ENCODE results near the gene SUPT3H. TPM values are rescaled to one million over a fixed set of nuclear protein-coding genes. Genes with fewer than 3 reads are reported as not detected.

SUPT3H gene
- 10 to 100 TPM in 1 of 3 donors, 1 to 10 TPM in 2; 7.3 to 10.9 (median 9.9) TPM for total RNA-seq
- total RNA-seq (2013), result 9.9 TPM

DNA sequence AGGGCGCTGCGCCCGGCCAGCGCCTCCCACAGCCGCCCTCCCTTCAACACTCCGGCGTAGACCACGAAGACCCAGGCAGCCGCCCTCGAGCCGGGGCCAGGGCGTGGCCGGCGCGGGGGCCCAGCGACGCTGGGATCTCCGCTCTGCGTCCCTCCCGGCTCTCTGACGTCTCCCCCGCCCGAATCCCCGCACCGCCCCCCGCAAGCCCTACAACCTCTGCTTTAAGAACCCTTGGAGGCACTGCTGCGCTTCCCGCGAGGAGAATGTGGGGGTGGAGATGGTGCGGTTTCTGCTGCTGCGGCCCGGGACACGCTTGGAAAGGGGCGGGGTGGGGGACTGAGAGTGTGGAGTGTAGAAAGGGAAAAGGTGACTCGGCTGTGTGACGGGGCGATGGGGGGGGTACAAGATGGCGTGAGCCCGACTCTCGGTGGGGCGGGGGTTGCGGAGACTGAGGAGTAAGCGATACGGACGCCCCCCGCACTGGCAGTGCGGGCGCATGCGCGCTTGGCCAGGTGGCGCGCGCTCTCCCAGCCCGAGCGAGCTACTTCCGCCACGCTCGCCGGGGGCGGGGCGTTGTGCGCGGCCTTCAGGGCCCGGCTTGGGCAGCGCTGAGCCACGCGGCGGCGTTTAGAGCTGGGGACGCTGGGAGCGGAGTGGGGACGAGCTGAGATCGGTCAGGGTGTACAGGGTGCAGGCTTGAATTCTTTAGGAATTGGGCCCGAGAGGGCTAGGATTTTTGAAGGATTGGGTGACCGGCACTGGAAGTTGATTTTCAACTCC, at the start of gene SUPT3H:
TSS of gene SUPT3H (minus strand) at position 381 of the 780 bp plus-strand sequence.
- Mint-ChIP-seq H3K27me3 (ENCODE audit: low read depth in 2 of 2) (no peaks in the 10 kb centered on the region), H3K27ac (peak within 1 kb of the TSS; percentile 93 to 98), H3K4me1 (peaks cover 24% of the 10 kb centered on the region in 2 donors), H3K4me3 (peak within 1 kb of the TSS; percentile 96), H3K9me3 (no peaks in the 10 kb centered on the region), H3K36me3 (no peaks in the 10 kb centered on the region)
- H3K4me3 ChIP-seq (ENCODE audit: low read length), result peak within 1 kb of the TSS; percentile 93
- H3K27ac ChIP-seq (ENCODE audit: low read length), result peak within 1 kb of the TSS; percentile 99
- intact Hi-C loops (cut with micrococcal nuclease), result loop anchor here (2.0 kb wide), 1 partner anchor 45 kb away; no protein-coding TSS in a partner anchor
- TF ChIP-seq, protein P1, sequence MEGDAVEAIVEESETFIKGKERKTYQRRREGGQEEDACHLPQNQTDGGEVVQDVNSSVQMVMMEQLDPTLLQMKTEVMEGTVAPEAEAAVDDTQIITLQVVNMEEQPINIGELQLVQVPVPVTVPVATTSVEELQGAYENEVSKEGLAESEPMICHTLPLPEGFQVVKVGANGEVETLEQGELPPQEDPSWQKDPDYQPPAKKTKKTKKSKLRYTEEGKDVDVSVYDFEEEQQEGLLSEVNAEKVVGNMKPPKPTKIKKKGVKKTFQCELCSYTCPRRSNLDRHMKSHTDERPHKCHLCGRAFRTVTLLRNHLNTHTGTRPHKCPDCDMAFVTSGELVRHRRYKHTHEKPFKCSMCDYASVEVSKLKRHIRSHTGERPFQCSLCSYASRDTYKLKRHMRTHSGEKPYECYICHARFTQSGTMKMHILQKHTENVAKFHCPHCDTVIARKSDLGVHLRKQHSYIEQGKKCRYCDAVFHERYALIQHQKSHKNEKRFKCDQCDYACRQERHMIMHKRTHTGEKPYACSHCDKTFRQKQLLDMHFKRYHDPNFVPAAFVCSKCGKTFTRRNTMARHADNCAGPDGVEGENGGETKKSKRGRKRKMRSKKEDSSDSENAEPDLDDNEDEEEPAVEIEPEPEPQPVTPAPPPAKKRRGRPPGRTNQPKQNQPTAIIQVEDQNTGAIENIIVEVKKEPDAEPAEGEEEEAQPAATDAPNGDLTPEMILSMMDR (IDR thresholded peaks at IDR 0.05), result no peak
- H3K9me3 ChIP-seq (ENCODE audit: control insufficient read depth, insufficient read depth, low read length), result no peaks in the 10 kb centered on the region
- under 1% methylated on average over 74 of the region's 75 CpGs for WGBS (ENCODE audit: insufficient coverage)
- peak; percentile 82 to 94 (median 88) for ATAC-seq
- H3K27me3 ChIP-seq (ENCODE audit: control insufficient read depth, insufficient read depth, low read length), result no peaks in the 10 kb centered on the region
- H3K4me1 ChIP-seq (ENCODE audit: control insufficient read depth, insufficient read depth, low read length), result peaks cover 4% of the 10 kb centered on the region
- no peaks in the 10 kb centered on the region for H3K36me3 ChIP-seq (ENCODE audit: control insufficient read depth, insufficient read depth, low read length)
- DNase-seq, result peak; percentile 90 to 97

DNA sequence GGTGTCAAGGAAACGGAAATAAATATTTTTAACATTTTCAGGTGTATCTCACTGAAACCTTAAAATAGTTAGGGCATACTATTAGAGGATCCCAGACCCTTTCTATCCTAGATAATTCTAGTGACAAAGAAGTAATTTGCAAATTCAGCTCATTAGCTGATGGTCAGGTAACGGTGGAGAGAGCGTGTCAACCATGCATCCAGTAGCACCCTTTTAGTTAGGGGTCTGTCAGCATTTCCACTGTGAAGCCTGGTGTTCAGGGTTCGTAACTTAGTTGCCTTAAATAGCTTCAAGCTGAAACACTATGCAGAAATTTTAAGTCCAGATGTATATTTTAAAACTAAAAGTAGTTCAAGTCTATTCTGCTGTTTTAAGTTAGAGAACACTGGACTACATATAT, 48.5 kb upstream of the SUPT3H start:
- Mint-ChIP-seq H3K4me3 (no peak overlapping the region), H3K4me1 (peaks cover 7 to 42% of the 10 kb centered on the region in 2 donors), H3K9me3 (no peaks in the 10 kb centered on the region), H3K36me3 (no peaks in the 10 kb centered on the region), H3K27me3 (ENCODE audit: low read depth in 2 of 2) (peaks cover 12 to 23% of the 10 kb centered on the region in 2 donors), H3K27ac (no peak overlapping the region)
- H3K9me3 ChIP-seq (ENCODE audit: control insufficient read depth, insufficient read depth, low read length), result no peaks in the 10 kb centered on the region
- ATAC-seq (no peak), DNase-seq (no peak)
- no peaks in the 10 kb centered on the region for H3K36me3 ChIP-seq (ENCODE audit: control insufficient read depth, insufficient read depth, low read length)
- peak overlapping the region; percentile 26 for H3K27ac ChIP-seq (ENCODE audit: low read length)
- intact Hi-C loops (cut with micrococcal nuclease), result no loop called here
- peaks cover 2% of the 10 kb centered on the region for H3K27me3 ChIP-seq (ENCODE audit: control insufficient read depth, insufficient read depth, low read length)
- no peak overlapping the region for H3K4me3 ChIP-seq (ENCODE audit: low read length)
- H3K4me1 ChIP-seq (ENCODE audit: control insufficient read depth, insufficient read depth, low read length), result peaks cover 26% of the 10 kb centered on the region
- TF ChIP-seq, protein P1 (IDR thresholded peaks at IDR 0.05), result no peak
- 54% methylated on average over 3 of the region's 4 CpGs for WGBS (ENCODE audit: insufficient coverage)

DNA sequence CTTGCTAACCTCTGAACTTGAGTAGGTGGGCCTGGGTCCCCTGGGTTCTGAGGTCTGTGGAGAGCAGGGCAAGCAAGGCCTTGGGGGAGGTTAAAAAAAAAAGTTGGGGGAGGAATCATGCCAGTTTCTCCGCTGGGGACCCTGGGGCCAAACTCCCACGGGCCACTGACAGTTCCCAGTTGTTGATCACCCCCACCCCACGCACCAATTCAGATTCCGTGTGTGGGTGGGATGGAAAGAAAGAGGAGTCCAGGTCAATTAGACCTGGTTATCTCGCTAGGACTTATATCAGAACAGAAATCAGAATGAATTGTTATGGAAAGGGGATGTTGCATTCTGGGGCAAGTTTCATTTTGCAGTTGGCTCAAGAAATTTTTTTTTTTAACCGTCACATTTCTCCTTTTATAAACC, 46.7 kb upstream of the SUPT3H start:
- no peaks in the 10 kb centered on the region for H3K36me3 Mint-ChIP-seq
- H3K27me3 ChIP-seq (ENCODE audit: control insufficient read depth, insufficient read depth, low read length), result peaks cover 10% of the 10 kb centered on the region
- no peaks in the 10 kb centered on the region for H3K9me3 ChIP-seq (ENCODE audit: control insufficient read depth, insufficient read depth, low read length)
- no peaks in the 10 kb centered on the region for H3K36me3 ChIP-seq (ENCODE audit: control insufficient read depth, insufficient read depth, low read length)
- intact Hi-C loops (cut with micrococcal nuclease), result loop anchor here (5.0 kb wide), 1 partner anchor 253 kb away; no protein-coding TSS in a partner anchor
- H3K4me1 Mint-ChIP-seq, result peaks cover 18 to 53% of the 10 kb centered on the region in 2 donors
- no peaks in the 10 kb centered on the region for H3K9me3 Mint-ChIP-seq
- peak overlapping the region; percentile 80 for H3K4me3 Mint-ChIP-seq
- peak overlapping the region; percentile 85 for H3K27ac ChIP-seq (ENCODE audit: low read length)
- peaks cover 27 to 36% of the 10 kb centered on the region in 2 donors for H3K27me3 Mint-ChIP-seq (ENCODE audit: low read depth in 2 of 2)
- H3K27ac Mint-ChIP-seq, result peak overlapping the region; percentile 19 to 55
- peak overlapping the region; percentile 94 for H3K4me3 ChIP-seq (ENCODE audit: low read length)
- peaks cover 42% of the 10 kb centered on the region for H3K4me1 ChIP-seq (ENCODE audit: control insufficient read depth, insufficient read depth, low read length)
- ATAC-seq, result no peak
- DNase-seq, result no peak
- WGBS (ENCODE audit: insufficient coverage), result 40% methylated on average over 4 of the region's 6 CpGs
- TF ChIP-seq, protein P1 (IDR thresholded peaks at IDR 0.05), result no peak
